SKM-1 (cell line): ENCODE results near the gene TRIM50.
"Not testable (repeated sequence)": the region's sequence is repeated elsewhere in the genome, so short reads cannot be mapped to it uniquely, and the experiment has no call there.

Source experiments
- DNase-seq: peaks from one replicate; lab custom pipeline; 2025; ENCODE audit not compliant: unreplicated experiment; lab: John Stamatoyannopoulos, UW

Gene TRIM50

GRCh38 chr7:73314271-73314670, 13.6 kb downstream of the TRIM50 start:
- no peak for DNase-seq

GRCh38 chr7:73313521-73313906, 14.4 kb downstream of the TRIM50 start:
- no peak for DNase-seq

GRCh38 chr7:73312831-73313520, 14.9 kb downstream of the TRIM50 start:
- DNase-seq, result no peak

GRCh38 chr7:73311421-73311820, 16.5 kb downstream of the TRIM50 start:
- not testable (repeated sequence) for DNase-seq

- peak; percentile 75 for DNase-seq
These were observed 19.1 kb downstream of the TRIM50 start, which contains the start of gene NSUN5 for GRCh38 chr7:73308665-73309214. TSS of gene NSUN5 (minus strand) at chr7:73308826. CDS start at chr7:73308790, 36 bp downstream.

- DNase-seq, result no peak
These were observed 19.7 kb downstream of the TRIM50 start for GRCh38 chr7:73308074-73308664.

GRCh38 chr7:73307436-73307835, 20.4 kb downstream of the TRIM50 start:
- no peak for DNase-seq

GRCh38 chr7:73304612-73305387, 23.1 kb downstream of the TRIM50 start:
- not testable (repeated sequence) for DNase-seq

GRCh38 chr7:73304071-73304470, 23.8 kb downstream of the TRIM50 start:
- no peak for DNase-seq

- no peak for DNase-seq
These were observed 24.3 kb downstream of the TRIM50 start for GRCh38 chr7:73303546-73303945.

GRCh38 chr7:73302846-73303245, 25.0 kb downstream of the TRIM50 start:
- not testable (repeated sequence) for DNase-seq

- DNase-seq, result not testable (repeated sequence)
These were observed 26.8 kb downstream of the TRIM50 start for GRCh38 chr7:73301108-73301507.

- not testable (repeated sequence) for DNase-seq
These were observed 28.1 kb downstream of the TRIM50 start for GRCh38 chr7:73299812-73300211.

- not testable (repeated sequence) for DNase-seq
These were observed 30.2 kb downstream of the TRIM50 start for GRCh38 chr7:73297706-73298105.

GRCh38 chr7:73297235-73297634, 30.6 kb downstream of the TRIM50 start:
- DNase-seq, result not testable (repeated sequence)

GRCh38 chr7:73277210-73277609, 50.7 kb downstream of the TRIM50 start:
- not testable (repeated sequence) for DNase-seq

GRCh38 chr7:73267813-73268212, 60.1 kb downstream of the TRIM50 start:
- not testable (repeated sequence) for DNase-seq

GRCh38 chr7:73266719-73267368, 61.0 kb downstream of the TRIM50 start:
- not testable (repeated sequence) for DNase-seq
